ENCODE results near the gene RPTN.

RPTN gene

DNA sequence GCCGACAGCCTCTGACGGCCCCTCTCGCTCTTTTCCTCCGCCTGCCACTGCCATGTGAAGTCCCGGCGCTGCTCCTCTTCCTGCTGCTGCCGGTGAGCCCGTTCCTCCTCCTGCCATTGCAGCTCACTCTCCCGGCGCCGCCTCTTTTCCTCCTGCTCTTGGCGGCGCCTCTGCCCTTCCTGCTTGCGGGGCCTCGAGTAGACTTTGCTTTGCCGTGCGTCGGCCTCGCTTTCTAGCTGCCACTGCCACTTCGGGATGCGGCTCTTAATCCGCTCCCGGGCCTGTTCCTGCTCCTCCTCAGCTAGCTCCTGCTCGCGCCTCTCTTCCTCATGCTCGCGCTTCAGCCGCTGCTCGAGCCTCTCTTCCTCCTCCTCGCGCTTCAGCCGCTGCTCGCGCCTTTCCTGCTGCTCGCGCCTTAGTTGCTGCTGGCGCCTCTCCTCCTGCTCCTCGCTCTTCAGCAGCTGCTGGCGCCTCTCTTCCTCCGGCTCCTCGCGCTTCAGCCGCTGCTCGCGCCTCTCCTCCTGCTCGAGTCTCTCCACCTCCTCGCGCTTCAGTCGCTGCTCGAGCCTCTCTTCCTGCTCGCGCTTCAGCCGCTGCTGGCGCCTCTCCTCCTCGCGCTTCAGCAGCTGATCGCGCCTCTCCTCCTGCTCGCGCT is 48.0 kb downstream of the RPTN start:
- DNase-seq, result no peak

DNA sequence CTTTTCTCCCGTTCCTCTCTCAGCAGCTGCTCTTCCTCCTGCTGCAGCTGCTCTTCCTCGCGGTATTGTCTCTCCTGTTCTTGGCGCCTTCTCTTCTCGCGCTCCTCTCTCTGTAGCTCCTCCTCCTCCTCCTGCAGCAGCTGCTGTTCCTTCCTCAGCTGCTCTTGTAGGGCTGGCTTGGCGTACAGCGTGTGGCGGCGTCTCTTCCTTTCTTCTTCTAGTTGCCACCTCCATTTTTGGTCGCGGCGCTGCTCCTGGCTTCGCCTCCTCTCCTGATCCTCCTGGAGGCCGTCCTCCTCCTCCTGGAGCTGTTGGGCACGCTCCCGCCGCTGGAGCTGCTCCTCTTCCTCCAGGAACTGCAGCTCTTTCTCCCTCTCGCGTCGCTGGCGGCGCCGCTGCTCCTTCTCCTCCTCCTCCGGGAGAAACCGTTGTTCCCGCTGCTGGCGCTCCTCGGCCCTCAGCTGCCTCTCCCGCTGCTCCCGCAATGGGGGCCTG is 48.6 kb downstream of the RPTN start:
- no peak for DNase-seq

DNA sequence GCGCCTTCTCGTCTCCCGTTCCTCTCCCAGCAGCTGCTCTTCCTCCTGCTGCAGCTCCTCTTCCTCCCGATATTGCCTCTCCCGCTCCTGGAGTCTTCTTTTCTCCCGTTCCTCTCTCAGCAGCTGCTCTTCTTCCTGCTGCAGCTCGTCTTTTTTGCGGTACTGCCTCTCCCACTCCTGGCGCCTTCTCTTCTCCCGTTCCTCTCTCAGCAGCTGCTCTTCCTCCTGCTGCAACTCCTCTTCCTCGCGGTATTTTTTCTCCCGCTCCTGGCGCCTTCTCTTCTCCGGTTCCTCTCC is 49.1 kb downstream of the RPTN start:
- DNase-seq, result no peak

DNA sequence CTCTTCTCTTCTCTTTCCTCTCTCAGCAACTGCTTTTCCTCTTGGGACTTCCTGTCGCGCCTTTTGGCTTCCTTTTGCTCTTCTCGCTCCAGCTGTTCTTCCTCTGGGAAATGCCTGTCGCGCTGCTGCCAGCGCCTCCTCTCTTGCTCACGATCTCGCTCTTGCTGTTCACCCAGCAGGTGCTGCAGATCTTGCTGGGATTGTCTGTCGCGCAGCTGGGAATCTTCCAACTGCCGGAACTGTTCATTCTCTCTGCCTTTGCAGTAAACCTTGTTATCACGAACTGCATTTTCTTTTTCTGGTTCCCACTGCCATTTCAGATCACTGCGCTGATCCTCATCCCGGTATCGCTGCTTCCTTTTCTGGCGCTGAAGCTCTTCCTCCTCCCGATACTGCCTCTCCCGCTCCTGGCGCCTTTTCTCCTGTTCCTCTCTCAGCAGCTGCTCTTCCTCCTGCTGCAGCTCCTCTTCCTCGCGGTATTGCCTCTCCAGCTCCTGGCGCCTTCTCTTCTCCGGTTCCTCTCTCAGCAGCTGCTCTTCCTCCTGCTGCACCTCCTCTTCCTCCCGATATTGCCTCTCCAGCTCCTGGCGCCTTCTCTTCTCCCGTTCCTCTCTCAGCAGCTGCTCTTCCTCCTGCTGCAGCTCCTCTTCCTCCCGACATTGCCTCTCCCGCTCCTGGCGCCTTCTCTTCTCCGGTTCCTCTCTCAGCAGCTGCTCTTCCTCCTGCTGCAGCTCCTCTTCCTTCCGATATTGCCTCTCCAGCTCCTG is 49.6 kb downstream of the RPTN start:
- no peak for DNase-seq

DNA sequence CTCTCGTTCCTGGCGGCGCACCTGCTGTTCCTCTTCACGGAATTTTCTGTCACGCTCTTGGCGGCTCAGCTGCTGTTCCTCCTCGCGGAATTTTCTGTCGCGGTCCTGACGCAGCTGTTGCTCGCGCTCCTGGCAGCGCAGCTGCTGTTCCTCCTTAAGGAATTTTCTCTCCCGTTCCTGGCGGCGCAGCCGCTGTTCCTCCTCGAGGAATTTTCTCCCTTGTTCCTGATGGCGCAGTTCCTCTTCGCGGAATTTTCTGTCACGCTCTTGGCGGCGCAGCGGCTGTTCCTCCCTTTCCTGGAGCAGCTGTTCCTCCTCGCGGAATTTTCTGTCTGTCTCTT is 50.2 kb downstream of the RPTN start:
- no peak for DNase-seq

DNA sequence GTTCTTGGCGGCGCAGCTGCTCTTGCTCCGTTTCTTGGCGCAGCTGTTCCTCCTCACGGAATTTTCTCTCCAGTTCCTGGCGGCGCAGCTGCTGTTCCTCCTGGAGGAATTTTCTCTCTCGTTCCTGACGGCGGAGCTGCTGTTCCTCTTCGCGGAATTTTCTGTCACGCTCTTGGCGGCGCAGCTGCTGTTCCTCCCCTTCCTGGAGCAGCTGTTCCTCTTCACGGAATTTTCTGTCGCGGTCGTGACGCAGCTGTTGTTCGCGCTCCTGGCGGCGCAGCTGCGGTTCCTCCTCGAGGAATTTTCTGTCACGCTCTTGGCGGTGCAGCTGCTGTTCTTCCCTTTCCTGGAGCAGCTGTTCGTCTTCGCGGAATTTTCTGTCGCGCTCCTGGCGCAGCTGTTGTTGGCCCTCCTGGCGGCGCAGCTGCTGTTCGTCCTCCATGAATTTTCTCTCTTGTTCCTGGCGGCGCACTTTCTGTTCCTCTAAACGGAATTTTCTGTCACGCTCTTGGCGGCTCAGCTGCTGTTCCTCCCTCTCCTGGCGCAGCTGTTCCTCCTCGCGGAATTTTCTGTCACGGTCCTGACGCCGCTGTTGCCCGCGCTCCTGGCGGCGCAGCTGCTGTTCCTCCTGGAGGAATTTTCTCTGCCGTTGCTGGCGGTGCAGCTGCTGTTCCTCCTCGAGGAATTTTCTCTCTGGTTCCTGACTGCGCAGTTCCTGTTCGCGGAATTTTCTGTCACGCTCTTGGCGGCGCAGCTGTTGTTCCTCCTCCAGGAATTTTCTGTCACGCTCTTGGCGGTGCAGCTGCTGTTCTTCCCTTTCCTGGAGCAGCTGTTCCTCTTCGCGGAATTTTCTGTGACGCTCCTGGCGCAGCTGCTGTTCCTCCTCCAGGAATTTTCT is 50.8 kb downstream of the RPTN start:
- DNase-seq, result no peak

DNA sequence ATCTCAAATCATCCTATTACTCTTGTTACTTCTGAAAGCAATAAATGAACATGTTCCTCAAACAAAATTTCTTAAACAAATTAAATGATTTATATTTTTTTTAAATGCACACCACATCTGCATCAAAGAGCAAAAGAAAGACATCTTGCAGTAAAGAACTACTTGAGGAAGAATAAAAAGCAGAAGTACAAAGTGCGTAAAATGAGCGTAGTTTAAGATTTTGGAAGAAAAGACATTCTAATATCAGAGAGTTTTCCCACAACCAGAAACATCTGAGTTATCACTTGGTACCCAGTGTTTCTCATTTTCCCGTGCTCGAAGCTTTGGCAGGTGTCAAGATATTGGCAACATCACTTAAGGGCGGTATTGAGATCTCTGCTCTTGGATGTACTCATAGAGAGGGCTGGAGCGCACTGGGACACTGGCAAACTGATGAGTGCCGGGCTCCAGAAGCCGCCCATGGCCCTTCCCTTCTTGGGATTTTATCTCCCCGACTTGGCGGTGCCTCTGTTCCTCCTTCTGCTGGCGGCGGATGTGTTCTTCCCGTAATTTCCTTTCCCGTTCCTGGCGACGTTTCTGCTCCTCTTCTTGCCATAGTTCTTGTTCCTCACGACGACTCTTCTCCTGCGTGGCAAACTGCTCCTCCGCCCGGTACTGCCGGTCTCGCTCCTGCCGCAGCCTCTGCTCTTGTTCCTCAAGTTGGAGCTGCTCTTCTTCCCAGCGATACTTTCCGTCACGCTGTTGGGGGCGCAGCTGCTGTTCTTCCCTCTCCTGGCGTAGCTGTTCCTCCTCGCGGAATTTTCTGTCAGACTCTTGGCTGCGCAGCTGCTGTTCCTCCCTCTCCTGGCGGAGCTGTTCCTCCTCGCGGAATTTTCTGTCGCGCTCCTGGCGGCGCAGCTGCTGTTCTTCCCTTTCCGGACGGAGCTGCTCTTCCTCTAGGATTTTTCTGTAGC is 51.7 kb downstream of the RPTN start:
- no peak for DNase-seq

DNA sequence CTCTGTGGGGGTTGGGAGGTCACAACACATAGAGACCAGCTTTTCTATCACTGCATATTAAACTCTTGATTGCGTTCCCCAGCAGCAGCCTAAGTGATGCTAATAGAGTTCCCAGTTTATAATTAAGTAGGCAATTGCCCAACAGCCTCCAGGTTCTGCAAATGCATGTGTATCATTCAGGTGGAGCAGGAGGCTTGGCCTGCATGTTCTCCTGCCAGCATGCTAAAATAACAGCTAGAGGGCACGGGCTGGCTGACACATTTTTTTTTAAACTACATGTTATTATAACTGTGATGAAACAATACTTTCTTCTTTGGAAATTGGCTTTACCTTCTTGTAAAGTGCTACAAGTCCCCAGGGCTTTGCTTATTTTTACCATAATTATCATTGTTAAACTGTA is 54.2 kb downstream of the RPTN start:
- no peak for DNase-seq
